Activated T-cell treated with anti-CD3 and anti-CD28 coated beads, Interleukin-2, amount 50 U/mL, for 1 hour (primary cell): ENCODE measurements around the gene LRR1.
"Not testable (repeated sequence)": the region's sequence is repeated elsewhere in the genome, so short reads cannot be mapped to it uniquely, and the experiment has no call there.

Source experiments
- DNase-seq: peaks from one replicate; pipeline ENCODE4 v3.0.0-alpha.2; 2020

Gene LRR1

DNA sequence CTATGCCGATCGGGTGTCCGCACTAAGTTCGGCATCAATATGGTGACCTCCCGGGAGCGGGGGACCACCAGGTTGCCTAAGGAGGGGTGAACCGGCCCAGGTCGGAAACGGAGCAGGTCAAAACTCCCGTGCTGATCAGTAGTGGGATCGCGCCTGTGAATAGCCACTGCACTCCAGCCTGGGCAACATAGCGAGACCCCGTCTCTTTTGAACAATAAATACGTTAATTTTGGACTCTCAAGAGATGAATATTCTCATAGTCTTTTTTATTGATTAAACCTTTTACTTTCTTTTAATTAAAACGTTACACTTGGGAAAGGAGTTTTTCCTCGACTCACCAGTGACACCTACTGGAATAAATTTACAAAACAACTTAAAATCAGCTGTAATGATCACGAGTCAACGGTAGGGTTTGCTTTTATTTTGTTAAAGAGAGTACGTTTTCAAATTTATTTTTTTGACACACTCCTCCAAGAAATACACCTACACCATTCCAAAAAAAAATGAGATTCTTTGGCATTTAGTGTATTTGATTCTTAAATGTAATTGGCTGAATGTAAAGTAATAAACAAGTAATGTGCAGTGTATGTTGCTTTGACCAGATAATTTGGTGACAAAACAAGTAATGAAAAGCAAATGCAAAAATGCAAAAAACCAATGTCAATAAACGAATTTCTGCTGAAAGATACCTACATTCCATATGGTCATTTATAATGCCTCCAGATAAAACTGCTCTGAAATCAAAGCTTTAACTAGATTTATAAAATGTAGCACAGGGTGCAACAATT, 11.9 kb upstream of the LRR1 start:
- DNase-seq: peak; percentile 64

DNA sequence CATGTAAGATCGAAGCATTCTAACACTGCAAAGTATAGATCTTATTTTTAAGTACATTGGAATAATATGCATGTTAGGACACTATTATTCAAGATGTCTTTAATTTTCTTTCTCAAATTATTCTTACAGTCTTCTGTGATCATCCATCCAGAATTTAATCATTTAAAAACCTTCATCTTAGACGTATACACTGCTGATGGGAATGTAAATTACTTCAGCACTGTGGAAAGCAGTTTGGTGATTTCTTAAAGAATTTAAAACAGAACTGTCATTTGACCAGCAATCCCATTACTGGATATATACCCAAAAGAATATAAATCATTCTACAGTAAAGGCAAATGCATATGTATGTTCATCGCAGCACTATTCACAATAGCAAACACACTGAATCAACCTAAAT, 9.4 kb upstream of the LRR1 start:
- DNase-seq: no peak

DNA sequence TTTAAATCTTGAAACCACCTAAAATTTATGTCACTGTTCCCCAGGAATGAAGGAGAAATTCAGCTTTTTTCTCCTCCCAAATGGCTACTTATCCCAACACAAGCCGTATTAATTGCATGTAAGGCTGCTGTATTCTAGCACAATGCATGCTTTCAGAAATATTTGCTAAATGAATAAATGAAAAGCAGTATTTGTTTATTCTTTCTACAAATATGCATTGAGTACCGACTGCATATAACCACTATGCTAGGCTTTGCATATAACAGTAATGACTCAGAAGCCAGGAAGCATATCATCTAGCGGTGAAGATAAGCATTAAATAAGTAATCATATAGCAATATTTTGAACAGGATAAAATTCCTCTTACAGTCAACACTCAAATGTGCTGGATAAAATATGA, 5.7 kb upstream of the LRR1 start:
- no peak for DNase-seq

DNA sequence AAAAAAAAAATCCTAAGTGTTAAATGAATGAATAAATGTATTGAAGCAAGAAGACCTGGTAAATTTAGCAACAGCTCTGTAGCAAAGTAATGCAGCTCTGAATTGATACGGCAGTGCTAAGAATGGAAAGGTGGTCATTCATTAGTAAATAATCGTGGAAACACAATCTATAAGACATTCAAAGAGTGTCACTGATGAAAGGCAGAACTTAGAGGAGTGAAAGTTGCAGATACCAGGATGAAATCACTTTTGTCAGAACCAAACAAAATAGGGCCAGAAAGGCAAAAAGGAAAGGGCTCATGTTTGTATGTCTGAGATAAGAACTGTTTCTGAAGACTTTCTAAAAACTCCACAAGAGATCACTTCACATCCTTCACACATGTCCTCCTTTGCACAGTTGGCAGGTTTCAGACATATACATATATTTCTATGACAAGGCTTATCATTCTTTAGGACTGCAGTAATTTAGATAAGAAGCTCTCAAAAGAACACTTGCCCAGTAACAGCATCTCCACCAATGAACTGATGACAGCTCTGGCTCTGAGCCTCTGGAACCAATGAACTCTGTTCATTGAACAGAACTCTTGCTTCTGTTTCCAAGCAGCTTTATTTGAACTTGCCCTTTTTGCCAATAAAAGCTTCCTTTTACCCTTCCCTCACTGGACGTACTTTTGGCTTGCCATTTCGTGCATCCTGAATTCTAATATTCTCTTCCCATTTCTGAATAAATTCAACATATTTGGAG, 4.2 kb upstream of the LRR1 start:
- DNase-seq: no peak

DNA sequence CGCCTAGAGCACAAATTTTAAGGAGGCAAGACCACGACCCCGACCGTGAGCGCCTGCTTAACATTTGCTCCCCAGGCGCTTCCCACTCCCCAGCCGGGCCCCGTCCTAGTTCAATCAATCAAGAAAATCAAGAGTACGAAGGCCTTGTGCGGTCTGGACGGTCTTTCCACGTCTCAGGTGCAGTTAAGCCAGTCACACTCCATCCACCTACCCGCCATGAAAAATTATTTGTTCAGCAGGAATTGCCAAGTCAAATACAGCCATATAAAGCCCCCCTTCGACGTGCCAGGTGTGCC, 603 bp upstream of the LRR1 start:
- no peak for DNase-seq

DNA sequence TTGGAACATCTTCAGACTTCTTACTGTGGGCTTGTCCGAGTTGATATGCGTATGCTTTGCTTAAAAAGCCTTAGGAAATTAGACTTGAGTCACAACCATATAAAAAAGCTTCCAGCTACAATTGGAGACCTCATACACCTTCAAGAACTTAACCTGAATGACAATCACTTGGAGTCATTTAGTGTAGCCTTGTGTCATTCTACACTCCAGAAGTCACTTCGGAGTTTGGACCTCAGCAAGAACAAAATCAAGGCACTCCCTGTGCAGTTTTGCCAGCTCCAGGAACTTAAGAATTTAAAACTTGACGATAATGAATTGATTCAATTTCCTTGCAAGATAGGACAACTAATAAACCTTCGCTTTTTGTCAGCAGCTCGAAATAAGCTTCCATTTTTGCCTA, 8.8 kb downstream of the LRR1 start:
- DNase-seq: no peak

DNA sequence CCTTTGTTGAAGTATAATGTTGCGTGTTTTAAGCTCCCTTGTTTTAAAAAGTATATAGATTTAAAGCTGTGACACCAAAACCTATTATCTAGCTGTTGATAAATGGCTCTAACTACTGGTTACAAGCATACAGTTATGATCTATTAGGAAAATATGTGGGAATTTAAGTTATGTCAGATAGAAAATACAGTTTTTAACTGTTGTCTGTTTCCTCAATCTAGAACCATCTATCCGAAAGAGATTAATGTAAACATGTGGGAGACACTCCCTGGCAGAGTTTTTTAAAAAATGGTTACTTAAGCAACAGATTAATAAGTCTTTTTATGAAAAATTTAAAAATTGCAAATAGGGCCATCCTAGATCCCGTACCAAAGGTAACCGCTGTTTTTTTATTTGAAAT, 13.5 kb downstream of the LRR1 start:
- no peak for DNase-seq

DNA sequence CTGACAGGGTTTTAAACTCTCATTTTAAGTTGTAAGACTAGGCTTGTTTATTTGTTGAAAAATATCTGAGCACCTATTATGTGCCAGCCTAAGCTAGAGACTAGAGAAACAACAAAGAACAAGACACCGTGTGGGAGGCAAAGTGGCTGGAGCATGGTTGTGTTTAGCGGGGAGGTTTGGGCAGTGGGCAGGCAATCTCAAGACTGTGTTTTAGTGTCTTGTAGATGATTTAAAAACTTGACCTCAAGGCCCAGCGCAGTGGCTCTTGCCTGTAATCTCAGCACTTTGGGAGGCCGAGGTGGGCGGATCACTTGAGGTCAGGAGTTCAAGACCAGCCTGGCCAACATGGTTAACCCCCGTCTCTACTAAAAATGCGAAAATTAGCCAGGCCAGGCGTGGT, 13.9 kb downstream of the LRR1 start:
- DNase-seq: no peak

DNA sequence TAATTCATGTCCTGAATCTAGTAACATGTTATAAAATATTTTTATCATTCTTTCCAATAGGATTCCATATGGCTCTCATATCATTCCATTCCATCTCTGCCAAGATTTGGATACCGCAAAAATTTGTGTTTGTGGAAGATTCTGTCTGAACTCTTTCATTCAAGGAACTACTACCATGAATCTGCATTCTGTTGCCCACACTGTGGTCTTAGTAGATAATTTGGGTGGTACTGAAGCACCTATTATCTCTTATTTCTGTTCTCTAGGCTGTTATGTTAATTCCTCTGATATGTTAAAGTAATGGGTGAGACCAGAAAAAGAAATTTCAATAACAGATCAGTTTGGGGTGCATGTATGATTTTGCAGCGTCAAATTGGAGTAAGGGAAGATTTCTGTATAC, 15.5 kb downstream of the LRR1 start:
- DNase-seq: no peak

DNA sequence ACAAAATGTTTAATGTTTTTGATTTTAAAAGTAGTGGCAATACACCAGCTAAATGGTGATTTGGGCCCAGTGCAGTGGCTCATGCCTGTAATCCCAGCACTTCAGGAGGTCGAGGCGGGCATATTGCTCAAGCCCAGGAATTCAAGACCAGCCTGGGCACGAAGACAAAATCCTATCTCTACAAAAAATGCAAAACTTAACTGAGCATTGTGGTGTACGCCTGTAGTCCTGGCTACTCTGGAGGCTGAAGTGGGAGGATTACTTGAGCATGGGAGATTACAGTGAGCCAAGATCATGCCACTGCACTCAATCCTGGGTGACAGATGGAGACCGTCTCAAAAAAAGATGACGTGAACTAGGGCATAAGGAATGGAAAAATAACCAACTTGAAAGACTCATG, 17.0 kb downstream of the LRR1 start:
- DNase-seq: no peak

DNA sequence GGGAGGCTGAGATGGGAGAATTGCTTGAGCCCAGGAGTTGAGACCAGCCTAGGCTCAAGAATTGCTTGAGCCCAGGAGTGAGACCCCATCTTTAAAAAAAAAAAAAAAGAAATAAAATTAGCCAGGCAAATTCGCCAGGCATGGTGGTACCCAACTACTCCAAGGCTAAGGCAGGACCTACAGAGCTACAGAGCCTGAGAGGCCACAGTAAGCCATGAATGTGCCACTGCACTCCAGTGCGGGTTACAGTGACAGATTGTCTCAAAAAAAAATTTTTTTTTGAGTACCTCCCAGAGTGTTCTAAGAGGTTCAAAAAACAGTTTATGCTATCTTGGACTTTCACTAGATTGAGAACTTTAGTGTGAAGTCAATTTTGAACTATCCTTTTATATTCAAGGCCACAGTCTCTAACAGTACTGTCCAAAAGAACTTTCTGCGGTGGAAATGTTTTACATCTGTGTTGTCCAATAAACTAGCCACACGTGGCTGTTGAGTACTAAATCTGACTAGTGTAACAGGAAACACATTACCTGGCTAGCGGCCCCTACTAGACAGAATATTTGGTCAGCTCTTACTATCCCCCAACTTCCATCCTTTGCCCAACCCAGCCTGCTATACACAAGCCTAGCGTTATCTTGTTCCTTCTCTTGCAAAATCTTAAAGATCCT, 19.2 kb downstream of the LRR1 start:
- no peak for DNase-seq

DNA sequence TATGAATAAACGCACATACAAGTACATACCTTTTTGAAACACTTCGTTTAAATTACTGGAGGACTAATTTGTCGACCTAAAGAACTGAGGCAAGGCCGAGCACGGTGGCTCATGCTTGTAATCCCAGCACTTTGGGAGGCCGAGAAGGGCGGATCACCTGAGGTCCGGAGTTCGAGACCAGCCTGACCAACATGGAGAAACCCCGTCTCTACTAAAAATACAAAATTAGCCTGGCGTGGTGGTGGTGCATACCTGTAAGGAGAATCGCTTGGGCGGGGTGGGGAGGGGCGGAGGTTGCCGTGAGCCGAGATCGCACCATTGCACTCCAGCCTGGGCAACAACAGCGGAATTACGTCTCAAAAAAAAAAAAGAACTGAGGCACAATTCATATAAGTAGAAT, 20.5 kb downstream of the LRR1 start:
- not testable (repeated sequence) for DNase-seq

DNA sequence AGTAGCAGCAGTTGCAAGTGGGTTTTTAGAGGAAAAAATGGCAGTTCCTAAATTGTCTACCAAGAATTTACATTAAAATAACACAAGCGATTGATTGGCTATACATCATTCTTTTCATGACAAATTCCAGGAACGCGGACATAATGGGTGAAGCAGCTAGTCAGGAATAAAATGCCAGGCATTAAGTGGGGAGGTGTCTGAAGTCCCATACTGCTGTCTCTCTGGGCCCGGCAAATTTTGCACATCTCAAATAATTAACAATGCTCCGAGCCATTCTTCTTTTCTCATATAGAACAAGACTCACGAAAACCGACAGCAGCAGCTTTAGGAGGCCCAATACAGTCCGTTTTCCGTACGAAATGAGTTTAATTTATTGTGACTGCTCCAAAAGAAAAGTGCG, 21.0 kb downstream of the LRR1 start:
- no peak for DNase-seq

DNA sequence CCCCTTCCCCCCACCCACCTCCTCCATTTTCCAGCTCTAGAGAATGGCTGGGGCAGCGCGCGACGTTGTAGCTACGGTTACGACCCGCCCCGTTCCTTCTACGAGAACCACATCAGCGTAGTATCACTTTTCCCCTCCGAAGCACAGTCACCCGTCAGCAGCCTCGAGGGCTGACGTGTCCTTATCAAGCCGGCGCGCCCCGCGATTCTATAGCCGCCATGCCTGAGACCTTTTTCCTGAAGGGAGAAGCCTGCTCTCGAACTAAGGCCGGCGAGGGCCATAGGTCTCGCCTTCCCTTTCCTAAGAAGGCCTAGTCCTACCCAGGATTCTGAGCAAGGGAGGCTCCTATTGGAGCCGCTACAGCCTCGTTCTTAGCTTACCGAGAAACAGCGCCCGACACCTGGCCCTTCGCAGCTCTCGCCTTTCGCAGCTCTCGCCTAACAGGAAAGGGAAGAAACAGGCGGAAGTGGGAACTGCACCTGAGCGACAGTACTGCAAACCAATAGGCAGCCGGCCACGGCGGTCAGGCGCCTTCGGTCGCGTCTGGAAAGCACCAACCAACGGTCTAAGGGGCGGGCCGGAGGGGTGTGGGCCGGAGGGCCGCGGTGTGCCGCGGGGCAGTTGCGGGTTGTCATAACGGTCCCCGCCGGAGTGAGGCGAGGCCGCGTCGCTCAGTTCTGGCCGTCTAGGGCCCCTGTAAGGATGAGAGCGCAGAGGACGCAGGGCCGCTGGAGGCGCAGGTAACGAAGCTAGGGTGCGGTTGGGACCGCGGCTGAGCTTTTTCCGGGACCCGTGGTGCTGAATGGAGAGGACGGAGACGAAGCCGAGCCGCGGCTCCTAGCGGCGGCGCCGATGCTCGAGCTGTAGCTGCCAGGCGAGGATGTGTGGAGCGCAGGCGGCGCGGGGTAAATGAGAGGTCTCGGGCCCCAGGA, 21.7 kb downstream of the LRR1 start, which contains the start of the genes MGAT2 and RPL36AL:
TSS of gene MGAT2 (plus strand) at position 618 of the 932 bp plus-strand sequence. CDS start 470 bp downstream, outside the sequence.
TSS of gene RPL36AL (minus strand) at position 445 of the 932 bp plus-strand sequence. CDS start 1,522 bp downstream, outside the sequence.
- peak; percentile 93 for DNase-seq

DNA sequence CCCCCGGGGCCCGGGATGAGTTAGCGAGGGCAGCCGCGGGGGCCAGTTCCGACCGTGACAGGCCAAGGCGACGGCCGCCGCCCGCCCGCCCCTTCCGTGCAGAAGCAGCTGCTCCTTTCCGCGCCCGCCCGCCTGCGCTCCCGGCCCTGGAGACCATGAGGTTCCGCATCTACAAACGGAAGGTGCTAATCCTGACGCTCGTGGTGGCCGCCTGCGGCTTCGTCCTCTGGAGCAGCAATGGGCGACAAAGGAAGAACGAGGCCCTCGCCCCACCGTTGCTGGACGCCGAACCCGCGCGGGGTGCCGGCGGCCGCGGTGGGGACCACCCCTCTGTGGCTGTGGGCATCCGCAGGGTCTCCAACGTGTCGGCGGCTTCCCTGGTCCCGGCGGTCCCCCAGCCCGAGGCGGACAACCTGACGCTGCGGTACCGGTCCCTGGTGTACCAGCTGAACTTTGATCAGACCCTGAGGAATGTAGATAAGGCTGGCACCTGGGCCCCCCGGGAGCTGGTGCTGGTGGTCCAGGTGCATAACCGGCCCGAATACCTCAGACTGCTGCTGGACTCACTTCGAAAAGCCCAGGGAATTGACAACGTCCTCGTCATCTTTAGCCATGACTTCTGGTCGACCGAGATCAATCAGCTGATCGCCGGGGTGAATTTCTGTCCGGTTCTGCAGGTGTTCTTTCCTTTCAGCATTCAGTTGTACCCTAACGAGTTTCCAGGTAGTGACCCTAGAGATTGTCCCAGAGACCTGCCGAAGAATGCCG, 22.6 kb downstream of the LRR1 start:
- DNase-seq: no peak

DNA sequence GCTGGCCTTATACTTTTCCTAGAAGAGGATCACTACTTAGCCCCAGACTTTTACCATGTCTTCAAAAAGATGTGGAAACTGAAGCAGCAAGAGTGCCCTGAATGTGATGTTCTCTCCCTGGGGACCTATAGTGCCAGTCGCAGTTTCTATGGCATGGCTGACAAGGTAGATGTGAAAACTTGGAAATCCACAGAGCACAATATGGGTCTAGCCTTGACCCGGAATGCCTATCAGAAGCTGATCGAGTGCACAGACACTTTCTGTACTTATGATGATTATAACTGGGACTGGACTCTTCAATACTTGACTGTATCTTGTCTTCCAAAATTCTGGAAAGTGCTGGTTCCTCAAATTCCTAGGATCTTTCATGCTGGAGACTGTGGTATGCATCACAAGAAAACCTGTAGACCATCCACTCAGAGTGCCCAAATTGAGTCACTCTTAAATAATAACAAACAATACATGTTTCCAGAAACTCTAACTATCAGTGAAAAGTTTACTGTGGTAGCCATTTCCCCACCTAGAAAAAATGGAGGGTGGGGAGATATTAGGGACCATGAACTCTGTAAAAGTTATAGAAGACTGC, 23.4 kb downstream of the LRR1 start:
- no peak for DNase-seq

DNA sequence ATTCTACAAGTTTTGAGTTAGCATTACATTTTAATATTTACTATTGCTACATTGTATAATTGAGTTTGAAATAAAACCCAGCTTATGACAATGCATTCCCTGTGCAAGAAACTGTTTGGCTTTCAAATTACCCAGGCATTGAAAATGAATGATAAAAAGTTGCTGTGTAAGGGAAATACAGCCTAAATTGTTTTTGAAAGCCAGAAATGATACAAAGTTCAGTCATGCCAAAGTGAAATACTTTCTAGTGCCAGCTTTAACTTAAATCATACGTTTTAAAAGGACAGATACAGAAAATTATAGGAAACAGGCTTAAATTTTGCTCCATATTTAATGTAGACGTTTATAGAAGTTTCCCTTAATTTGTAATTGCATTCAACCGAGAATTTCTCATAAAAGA, 24.6 kb downstream of the LRR1 start:
- no peak for DNase-seq

DNA sequence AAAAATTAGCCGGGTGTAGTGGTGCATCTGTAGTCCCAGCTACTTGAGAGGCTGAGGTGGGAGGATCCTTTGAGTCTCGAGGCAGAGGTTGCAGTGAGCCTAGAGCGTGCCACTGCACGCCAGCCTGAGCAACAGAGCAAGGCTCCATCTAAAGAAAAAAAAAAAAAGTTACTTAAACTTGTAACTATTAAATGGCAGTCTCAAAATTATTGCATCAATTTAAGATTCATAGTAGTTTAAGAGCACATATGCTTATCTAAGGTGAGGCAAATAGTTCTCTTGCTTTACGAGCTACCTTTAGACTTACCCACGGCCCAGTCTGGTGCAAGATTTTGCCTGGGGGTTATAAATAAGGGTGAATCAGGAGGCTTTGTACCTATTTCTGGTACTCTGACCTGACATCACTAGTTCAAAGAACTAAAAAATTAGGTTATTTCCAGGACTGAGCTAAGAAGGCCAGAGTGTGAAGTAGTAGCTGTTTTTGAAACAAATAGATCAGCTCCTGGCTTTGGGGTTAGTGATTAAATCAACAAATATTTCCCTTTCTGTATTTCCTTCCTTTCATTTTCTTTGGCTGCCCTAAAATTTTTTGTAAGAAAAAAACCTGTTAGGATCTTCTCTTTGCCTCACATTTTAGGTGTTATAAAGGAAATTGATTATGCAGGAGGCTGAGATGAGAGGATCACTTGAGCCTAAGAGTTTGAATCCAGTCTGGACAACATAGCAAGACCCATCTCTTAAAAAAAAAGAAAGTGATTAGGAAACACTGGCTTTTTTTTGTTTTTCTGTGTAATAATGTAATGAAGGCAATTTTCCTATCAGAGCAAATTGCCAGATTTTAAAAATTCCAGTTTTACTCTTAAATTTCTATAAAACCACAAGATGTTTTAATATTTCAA, 25.4 kb downstream of the LRR1 start:
- no peak for DNase-seq

DNA sequence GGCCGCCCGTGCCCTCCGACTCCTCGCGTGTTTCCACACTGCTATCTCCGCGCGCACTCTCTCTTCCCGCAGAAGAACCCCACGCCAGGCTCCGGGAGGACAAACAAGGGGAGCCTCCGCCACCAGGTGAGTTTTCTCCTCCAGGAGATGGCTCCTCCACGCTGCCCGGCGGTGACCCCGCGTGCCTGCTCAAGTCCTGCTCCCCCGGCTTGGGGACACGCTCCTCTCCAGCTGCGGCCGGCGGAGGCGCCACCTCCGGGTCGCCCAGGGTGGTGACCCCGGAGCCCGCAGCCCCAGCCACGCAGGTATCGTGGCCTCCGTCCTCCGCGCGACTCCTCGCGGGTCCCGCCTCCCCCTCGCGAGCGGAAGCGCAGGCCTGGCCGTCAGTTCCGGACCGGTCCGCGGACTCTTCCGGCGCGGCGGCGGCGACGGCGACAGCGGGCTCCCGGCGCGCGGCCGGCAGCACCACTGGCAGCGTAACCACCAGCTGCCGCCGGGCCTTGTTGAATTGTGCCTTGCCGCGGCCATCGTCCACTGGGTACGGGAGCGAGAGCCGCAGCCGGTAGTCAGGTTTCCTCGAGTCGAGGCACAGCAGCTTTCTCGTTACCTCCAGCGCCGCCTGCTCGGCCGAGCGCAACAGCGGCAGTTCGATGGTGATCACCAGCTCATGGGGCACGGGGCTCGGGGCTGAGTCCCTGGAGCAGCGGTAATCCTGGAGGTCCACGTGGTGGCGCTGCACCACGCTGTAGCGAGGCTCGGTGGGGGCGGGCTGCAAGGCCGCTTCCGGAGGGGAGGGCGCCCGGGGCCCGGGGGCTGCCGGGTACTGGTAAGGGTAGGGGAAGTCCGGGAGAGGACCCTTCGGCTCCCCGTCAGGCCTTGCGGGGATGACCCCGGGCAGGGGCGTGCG, 35.2 kb downstream of the LRR1 start:
- peak; percentile 91 for DNase-seq
